Kidney epithelial cell (primary cell): ENCODE measurements around the gene CACNB4. TPM values are rescaled to one million over a fixed set of nuclear protein-coding genes. Genes with fewer than 3 reads are reported as not detected.

Source experiments
- DNase-seq: peaks from one replicate; pipeline ENCODE4 v3.0.0-alpha.2; 2010; ENCODE audit warnings: low read depth
- H3K27me3 ChIP-seq: 2 replicates; pipeline ENCODE4 v1.6.0; 2011; ENCODE audit warnings: low read length; ENCODE audit not compliant: control insufficient read depth, insufficient read depth
- H3K36me3 ChIP-seq: 2 replicates; pipeline ENCODE4 v1.5.1; 2011; ENCODE audit warnings: low read length; ENCODE audit not compliant: control insufficient read depth, insufficient read depth
- H3K4me3 ChIP-seq: 2 replicates; pipeline ENCODE4 v1.5.1; 2011; ENCODE audit warnings: low read depth, mild to moderate bottlenecking, control low read depth, low read length
- total RNA-seq: library from RNA; depleted of rRNA; stranded (reverse); fragments of >200 nt; gene quantifications from 2 replicates; pipeline ENCODE4 v1.2.3, GENCODE V29; 2015
- TF ChIP-seq, protein P1 (sequence below): IDR thresholded peaks from 2 replicates; pipeline ENCODE4 v1.5.1; 2011; ENCODE audit warnings: mild to moderate bottlenecking, moderate library complexity, low read length, control low read depth, inconsistent platforms; ENCODE audit not compliant: insufficient read depth, poor library complexity, severe bottlenecking

Gene CACNB4
- total RNA-seq, 1 donor from 2014 or later = 0.79 TPM

DNA sequence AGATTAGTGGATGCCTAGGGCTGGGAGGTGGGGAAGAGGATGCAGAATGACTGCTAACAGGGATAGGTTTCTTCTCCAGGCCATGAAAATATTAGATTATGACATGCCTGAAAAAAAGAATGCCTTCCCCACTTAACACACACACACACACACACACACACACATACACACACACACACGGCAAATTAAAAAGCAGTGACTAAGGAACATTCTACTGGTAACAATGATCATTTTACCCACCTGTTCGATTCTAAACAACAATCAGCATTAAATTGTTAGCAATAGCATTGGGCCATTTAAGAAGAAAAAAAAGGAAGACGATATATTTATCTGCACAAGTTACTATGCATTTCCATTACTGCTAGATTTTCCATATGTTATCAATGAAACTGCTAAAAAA, 10.8 kb downstream of the CACNB4 start:
- H3K4me3 ChIP-seq = no peak overlapping the region
- no peaks in the 10 kb centered on the region for H3K27me3 ChIP-seq
- DNase-seq = no peak
- H3K36me3 ChIP-seq = no peaks in the 10 kb centered on the region
- TF ChIP-seq, protein P1, sequence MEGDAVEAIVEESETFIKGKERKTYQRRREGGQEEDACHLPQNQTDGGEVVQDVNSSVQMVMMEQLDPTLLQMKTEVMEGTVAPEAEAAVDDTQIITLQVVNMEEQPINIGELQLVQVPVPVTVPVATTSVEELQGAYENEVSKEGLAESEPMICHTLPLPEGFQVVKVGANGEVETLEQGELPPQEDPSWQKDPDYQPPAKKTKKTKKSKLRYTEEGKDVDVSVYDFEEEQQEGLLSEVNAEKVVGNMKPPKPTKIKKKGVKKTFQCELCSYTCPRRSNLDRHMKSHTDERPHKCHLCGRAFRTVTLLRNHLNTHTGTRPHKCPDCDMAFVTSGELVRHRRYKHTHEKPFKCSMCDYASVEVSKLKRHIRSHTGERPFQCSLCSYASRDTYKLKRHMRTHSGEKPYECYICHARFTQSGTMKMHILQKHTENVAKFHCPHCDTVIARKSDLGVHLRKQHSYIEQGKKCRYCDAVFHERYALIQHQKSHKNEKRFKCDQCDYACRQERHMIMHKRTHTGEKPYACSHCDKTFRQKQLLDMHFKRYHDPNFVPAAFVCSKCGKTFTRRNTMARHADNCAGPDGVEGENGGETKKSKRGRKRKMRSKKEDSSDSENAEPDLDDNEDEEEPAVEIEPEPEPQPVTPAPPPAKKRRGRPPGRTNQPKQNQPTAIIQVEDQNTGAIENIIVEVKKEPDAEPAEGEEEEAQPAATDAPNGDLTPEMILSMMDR = no peak

DNA sequence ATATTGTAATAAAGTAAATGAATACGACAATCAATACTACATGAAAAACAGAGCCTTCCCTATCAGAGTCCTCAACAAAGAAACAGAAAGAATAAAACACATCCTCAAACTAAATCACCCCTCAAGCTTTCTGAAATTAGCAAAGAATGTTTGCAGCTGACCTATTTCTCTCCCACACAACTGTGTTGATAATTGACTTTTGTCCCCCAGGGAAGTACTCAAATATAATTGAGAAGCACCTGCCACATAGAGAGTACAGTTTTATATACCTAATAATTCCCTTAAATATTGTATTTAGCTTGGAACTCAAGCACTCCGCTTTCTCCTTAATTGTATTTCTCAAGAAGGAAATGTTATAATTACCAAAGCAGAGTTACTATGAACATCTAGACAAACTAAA, 12.6 kb downstream of the CACNB4 start:
- Histone ChIP-seq H3K36me3 (no peaks in the 10 kb centered on the region), H3K27me3 (no peaks in the 10 kb centered on the region), H3K4me3 (no peak overlapping the region)
- no peak for DNase-seq
- TF ChIP-seq, protein P1 = no peak

DNA sequence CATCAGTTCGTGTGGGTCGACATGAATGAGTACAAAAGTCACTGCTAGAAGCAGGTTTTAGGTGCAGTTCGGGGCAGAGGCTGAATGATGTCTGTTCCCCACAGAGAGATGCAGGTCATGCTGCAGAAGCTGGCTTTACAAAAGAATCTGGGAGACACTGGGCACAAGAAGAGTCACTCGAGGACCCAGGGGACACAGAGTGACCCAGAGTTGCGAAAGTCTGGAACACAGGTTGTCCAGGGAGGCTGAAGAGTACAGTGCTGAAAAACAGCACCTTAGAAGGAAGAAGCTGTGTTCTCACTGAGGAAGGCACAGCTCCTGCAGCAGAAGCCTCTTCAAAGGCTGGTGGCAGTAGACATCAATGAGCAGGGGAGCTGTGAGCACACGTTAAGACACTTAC, 14.8 kb downstream of the CACNB4 start:
- no peaks in the 10 kb centered on the region for H3K36me3 ChIP-seq
- DNase-seq = no peak
- H3K4me3 ChIP-seq = no peak overlapping the region
- TF ChIP-seq, protein P1 = no peak
- no peaks in the 10 kb centered on the region for H3K27me3 ChIP-seq

DNA sequence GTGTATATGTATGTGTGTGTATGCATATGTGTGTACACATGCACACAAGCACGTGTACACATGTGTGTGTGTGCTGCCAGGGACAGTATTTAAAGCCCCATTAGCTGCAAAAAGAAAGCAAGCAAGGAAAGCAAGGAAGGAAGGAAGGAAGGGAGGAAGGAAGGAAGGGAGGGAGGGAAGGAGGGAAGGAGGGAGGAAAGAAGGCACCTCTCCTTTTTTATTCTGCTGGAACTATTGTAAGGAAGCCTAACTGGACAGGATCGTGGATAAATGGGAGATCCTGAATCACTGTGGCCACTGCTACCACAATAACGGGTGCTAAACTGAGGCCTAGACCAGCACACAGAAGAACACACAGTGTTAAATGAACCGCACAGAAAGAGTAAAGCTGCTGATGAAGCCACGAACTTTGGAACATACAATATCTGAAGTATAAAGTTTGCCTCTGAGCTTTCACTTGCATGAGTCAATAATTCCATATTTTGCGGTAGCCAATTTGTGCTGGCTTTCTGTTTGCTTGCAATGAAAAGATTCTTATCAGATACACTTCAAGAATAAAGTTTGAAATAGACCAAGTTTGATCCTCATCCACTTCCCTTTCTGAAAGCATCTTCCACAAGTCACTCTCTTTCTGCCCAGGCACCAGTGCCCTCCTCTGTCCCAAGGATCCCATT, 15.5 kb downstream of the CACNB4 start:
- H3K36me3 ChIP-seq = no peaks in the 10 kb centered on the region
- TF ChIP-seq, protein P1 = no peak
- H3K4me3 ChIP-seq = no peak overlapping the region
- no peaks in the 10 kb centered on the region for H3K27me3 ChIP-seq
- DNase-seq = no peak

DNA sequence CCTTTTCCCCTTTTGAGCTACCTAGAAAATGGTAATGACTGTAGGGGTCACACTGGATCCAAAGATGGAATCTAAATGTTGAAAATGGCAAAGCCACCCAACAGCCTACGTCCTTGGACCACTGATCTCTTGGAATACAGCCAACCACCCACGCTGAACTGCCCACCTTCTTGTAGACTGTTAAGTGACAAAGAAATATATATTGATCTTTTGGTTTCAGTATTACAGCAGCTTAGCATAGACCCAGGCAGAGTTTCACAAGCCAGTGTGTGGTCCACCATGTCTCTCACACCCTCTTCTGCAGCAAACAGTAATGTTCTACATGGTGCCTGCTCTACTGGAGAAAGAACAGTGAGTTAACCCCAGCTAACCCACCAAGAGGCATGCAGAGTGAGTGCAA, 20.2 kb downstream of the CACNB4 start:
- no peak for DNase-seq
- H3K27me3 ChIP-seq = no peaks in the 10 kb centered on the region
- TF ChIP-seq, protein P1 = no peak
- H3K4me3 ChIP-seq = no peak overlapping the region
- no peaks in the 10 kb centered on the region for H3K36me3 ChIP-seq

DNA sequence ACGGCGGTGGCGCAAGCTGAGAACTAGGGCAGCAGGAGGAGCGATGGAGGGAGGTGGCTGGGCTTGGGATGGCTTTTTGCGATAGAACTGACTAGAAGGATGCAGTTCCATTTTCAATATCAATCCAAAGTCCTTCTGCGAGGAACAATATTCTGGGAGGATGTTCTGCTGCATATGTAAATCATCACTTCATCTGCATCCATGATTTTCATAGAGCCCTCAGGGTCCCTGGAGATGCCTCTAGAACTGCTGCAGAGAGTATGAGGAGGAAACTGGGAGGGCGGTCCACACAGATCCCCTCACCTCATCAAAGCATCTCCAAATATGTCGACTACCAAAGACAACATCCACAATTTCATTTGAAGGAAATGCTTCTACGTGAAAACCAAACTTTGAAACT, 20.8 kb downstream of the CACNB4 start:
- H3K36me3 ChIP-seq = no peaks in the 10 kb centered on the region
- no peaks in the 10 kb centered on the region for H3K27me3 ChIP-seq
- TF ChIP-seq, protein P1 = no peak
- H3K4me3 ChIP-seq = no peak overlapping the region
- no peak for DNase-seq
